Stimulated activated CD8-positive, alpha-beta memory T cell treated with anti-CD3 and anti-CD28 coated beads, Interleukin-4, amount 100 ng/mL, for 48 hours (primary cell): ENCODE measurements around the gene AATK.
"Not testable (repeated sequence)": the region's sequence is repeated elsewhere in the genome, so short reads cannot be mapped to it uniquely, and the experiment has no call there.

Source experiments
- DNase-seq: peaks from one replicate; pipeline ENCODE4 v3.0.0-alpha.2; 2020

The AATK gene

GRCh38 chr17:81086789-81087551, 79.1 kb downstream of the AATK start:
- no peak for DNase-seq

GRCh38 chr17:81085420-81085911, 80.6 kb downstream of the AATK start:
- no peak for DNase-seq

- no peak for DNase-seq
These were observed 81.2 kb downstream of the AATK start for GRCh38 chr17:81084680-81085419.

DNA sequence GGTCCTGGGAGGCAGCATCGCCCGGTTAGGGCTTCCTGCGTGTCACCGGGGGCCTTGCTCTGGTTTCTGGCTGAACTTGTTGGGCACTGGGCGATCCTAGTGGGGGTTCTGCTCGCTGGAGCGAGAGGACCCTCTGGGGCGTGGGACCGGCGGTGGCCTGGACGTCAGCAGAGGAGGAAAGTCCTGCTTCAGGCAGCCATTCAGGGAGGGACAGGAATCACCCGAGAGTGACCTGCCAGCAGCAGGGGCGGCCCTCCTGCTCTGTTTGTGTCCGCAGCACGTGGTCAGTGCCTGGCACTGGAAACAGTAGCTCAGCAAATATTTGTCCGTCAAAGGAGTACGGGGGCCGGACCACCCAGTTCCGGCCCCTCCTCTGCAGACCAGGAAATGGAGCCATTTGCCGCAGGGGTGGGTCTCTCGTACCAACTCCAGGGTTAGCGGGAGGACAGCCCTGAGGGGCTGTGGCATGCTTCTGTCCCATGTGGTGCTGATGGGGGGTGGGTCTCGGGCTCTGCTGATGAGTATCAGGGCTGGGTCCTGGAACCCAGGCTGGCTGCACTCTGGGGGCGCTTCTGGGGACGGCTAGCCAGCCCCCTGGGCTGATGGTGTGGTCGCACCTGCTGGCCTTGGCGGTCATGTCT, 82.8 kb downstream of the AATK start:
- no peak for DNase-seq

DNA sequence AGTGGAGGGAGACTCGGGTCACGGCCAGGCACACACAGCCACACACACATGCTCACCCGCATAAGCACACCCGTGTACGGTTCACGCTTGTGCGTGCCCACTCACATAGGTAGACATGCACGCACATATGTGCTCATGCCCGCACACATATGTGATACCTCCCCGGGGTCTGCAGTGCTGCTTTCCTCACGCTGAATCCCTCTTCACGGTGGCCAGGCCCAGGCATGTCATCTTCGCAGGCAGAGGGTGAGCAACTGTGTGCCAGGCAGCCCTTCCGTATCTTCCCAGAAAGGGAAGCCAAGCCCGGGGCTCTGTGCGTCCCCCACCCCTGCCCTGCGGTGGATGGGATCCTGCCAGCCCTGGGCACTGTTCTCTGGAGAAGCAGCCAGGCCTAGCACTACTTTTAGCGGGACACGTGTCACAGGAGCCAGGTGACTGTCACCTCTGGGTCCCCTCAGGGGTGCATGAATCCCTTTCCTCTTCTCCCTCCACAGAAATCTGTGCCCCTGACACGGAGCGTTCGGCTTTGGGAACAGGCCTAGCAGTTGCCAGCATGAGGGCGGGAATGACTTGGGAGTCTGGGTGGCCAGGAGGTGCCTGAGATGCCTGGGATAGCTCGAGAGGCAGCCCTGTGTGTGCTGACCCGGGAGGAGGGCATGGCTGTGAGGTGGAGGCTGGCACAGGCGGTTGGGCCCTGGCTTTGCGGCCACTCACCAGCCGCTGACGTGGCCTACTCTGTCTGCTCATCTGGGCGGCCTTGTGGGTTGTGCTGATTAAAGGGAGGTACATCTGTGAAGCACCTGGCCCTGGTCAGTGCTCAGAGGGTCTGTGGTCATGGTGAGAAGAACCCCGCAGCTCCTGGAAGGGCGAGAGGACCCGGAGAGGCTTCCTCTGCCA, 83.6 kb downstream of the AATK start:
- no peak for DNase-seq

GRCh38 chr17:81081222-81082176, 84.5 kb downstream of the AATK start:
- DNase-seq, result no peak

DNA sequence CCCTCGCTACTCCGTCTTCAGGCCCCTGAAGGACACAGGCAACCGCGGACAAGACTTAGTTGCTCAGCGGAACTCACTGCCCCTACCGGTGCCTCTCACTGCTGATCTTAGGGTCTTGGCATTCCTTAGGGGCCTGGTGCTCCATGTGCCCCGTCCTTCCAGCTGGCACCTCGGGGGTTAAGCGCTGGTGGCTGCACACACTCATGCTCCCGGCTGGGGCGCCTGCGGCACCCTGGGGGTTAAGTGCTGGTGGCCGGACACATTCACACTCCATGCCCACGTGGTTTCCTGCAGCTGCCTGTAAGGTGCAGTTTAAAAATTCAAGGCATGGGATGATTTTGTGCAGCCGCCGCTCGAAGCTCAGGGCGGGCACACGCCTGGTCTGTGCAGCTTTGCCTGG, 86.0 kb downstream of the AATK start:
- no peak for DNase-seq

DNA sequence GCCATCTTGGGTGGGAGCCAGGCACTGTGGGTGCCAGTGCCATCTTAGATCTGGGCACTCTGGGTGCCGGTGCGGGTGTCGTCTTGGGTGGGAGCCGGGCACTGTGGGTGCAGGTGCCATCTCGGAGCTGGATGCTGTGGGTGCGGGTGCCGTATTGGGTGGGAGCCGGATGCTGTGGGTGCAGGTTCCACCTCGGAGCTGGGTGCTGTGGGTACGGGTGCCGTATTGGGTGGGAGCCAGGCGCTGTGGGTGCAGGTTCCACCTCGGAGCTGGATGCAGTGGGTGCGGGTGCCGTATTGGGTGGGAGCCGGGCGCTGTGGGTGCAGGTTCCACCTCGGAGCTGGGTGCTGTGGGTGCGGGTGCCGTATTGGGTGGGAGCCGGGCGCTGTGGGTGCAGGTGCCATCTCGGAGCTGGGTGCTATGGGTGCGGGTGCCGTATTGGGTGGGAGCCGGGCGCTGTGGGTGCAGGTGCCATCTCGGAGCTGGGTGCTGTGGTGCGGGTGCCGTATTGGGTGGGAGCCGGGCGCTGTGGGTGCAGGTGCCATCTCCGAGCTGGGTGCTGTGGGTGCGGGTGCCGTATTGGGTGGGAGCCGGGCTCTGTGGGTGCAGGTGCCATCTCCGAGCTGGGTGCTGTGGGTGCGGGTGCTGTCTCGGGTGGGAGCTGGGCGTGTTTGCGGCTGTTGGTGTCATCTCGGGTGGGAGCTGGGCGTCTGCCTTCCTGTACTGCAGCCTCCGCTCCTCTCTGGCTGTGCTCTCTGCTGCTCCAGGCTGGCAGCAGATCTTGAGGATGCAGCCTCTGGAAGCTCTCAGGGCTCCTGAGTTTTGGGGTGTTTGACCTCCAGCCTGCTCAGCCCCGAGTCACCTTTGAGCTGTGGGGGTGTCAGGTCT, 87.8 kb downstream of the AATK start:
- not testable (repeated sequence) for DNase-seq

DNA sequence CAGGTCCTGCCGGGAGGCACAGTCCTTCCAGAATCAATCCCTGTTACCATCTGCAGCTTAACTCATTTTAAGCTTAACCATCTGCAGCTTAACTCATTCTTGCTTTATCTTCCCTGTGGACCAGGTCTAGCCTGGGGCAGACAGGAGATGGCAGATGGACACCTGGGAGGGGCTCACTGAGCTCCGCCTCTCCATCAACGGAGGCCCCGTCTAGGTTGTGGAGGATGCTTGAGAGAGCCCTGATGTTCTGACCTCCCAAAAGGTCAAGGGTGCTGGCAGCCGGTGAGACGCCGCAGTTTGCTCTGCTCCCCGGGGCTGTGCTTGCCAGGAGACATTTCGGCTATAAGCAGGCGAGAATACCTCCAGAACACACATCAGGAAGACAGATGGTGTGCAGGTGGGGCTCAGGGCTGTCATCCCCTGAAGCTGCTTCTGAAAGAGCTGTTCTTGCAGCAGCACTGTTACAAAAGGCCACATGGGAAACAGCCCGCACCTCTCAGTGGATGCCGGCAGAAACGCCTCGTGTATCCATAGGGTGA, 89.8 kb downstream of the AATK start:
- no peak for DNase-seq

- DNase-seq, result no peak
These were observed 90.7 kb downstream of the AATK start for GRCh38 chr17:81075307-81075706.

GRCh38 chr17:81074875-81075274, 91.1 kb downstream of the AATK start:
- no peak for DNase-seq

- DNase-seq, result no peak
These were observed 91.8 kb downstream of the AATK start for GRCh38 chr17:81073967-81074839.

DNA sequence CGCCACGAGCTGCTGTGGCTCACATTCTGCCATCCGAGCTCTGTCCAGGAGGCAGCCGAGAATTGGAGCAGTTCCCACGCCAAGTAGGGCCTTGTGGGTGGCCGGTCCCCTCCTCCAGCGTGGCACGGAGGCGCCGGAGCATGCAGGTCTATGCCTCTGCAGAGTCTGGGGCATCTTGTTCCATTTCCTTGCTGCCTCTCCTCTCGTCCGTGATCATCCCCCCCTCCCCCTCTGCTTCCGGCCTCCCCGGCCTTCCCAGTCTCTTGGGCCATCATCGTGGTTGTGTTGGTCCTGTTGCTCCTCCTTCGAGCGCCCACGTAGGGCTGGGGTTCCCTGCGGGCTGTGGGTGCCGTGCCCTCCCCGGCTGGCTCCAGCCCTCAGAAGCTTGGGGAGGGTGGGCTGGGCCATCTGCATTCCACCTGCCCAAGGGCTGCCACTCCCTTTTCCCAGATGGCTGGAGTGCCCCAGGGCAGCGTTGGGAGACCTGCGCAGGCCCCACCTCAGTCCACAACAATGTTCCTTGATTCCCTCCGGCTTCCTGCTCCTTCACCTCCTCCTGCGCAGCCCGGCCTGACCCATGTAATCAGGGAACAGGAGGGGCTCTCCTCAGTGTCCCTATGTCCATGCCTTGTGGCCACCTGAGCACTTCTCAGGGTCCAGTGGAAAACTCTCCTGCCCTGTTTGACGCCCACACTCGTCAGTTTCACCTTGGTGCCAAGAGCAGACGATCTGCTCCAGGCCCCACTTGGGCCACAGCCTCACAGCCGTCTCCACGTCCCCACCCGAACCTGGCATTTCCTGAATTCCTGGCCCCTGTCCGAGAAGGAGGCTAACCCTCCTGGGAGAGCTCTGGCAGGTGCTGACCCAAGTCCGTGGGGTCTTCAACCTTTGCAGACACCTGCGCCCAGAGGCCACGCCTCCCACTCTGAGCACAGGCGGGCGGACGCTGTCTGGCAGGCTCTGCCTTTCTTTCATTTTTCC, 94.0 kb downstream of the AATK start:
- DNase-seq, result no peak

DNA sequence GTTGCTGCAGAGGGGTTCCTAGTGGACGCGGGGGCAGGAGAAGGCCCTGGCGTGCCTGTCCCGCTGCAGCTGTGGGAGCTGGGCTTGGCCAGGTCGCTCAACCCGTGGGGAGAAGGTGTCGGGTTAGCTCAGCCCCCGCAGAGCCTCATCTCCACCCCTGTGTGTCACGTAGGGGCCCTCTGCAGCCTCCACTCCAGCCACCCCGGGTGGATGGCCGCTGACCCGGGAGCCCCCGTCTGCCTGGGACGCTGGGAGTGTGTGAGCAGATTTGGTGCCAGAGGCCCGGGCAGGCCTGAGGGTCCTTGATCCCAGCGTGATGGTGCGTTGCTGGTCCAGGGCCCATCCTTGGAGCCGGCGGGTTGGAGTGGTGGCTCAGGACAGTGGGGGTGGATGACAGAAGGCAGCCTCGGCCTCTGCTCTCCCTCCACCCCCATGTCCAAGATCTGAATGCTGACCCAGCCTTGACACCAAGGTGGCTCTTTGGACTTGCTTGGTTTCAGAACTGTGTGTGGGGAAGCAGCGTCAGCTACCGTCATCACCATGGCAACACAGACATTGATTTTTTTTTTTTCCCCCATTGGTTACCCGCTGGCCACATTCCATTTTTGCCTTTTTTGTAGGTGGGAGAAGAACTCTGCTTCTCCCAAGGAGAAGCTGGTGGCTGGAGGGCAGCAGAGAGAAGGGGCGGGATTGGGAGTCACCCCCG, 95.3 kb downstream of the AATK start:
- no peak for DNase-seq

DNA sequence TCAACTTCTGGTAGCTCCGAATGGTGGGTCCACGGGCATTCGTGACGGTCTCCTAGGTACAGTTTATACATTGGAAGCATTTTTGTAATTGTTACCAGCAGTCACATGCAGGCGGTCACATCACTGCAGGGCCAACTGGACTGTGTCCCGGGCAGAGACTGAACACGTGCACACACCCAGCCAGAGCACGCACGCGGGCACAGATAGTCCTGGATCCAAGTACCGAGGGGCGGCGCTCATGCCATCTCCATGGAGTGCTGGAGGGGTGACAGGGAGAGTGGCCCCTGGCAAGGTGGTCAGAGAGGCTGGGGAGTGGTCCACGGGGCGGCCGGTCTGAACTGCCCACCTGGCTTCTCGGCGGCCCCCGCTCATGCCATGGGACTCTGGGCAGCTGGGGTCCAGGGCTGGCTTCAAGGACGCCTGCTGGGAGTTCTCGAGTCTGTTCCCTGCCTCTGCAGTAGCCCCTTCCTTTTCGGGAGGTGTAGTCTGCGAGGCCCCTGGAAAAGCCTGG, 96.8 kb downstream of the AATK start:
- DNase-seq, result no peak

DNA sequence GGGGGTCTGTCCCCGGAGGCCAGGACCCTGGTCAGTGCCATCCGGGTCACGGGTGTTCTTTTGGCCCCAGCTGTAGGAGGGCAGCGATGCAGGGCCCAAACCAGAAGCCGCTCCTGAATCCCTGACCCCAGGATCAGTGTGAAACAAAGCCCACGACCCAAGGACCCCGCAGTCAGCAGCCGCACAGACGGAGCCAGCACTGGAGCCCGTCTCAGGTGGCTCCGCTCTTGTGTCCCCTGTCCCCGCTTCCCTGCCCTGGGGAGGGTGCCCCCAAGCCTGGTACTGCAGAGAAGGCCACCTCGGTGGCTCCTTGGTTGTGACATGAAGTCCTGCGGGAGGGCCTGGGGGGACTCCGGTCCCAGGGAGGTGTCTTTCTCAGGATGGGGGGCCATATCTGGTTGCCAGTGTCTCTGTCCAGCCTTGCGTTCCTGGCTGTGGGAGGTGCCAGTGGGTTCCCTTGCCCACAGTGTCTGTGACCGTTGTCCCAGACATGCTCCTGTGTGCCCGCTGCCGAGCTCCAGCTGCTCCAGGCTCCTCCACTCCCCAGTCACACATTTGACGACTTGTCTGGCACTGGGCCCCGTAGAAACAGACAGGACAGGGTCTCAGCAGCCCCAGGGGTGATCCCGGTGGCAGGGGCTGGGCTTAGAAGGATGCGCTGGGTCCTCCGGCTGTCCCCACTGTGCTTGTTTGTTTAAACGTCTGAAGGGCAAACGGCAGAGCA, 97.4 kb downstream of the AATK start:
- no peak for DNase-seq
